ENCODE results near the gene SPINK1. TPM values are rescaled to one million over a fixed set of nuclear protein-coding genes. Genes with fewer than 3 reads are reported as not detected.

The SPINK1 gene
- polyA plus RNA-seq, 1 donor from 2014 or later, result not detected

GRCh38 chr5:147854894-147855773 is 23.7 kb upstream of the SPINK1 start:
- no peaks in the 10 kb centered on the region for H3K36me3 ChIP-seq (ENCODE audit: insufficient read depth, low read length)
- H2AFZ ChIP-seq (ENCODE audit: low read depth, low read length), result no peak overlapping the region
- TF ChIP-seq POLR2AphosphoS5 (IDR thresholded peaks at IDR 0.05), result no peak
- TF ChIP-seq TAF1 (IDR thresholded peaks at IDR 0.05; ENCODE audit: low read depth), result no peak
- TF ChIP-seq EP300 (conservative IDR thresholded peaks at IDR 0.05; ENCODE audit: poor library complexity, severe bottlenecking), result no peak
- no peak for TF ChIP-seq CTCF (IDR thresholded peaks at IDR 0.05; ENCODE audit: poor library complexity, severe bottlenecking)
- no peak for TF ChIP-seq SMC3 (conservative IDR thresholded peaks at IDR 0.05; ENCODE audit: poor library complexity)
- TF ChIP-seq EZH2 (IDR thresholded peaks at IDR 0.05; ENCODE audit: borderline replicate concordance, insufficient read depth, low read length, poor library complexity, severe bottlenecking), result no peak
- TF ChIP-seq MXI1 (conservative IDR thresholded peaks at IDR 0.05; ENCODE audit: poor library complexity, severe bottlenecking), result no peak
- H3F3A ChIP-seq (ENCODE audit: insufficient read depth, low read length, poor library complexity, severe bottlenecking), result no peaks in the 10 kb centered on the region
- no peak overlapping the region for H3K4me2 ChIP-seq (ENCODE audit: low read length)
- no peak overlapping the region for H3K4me3 ChIP-seq (ENCODE audit: low read length)
- H3K27me3 ChIP-seq (ENCODE audit: insufficient read depth, low read depth, low read length), result no peaks in the 10 kb centered on the region
- H3K9me3 ChIP-seq (ENCODE audit: low read length), result no peaks in the 10 kb centered on the region
- H3K79me2 ChIP-seq (replicated peaks; ENCODE audit: insufficient read depth, low read length), result no peaks in the 10 kb centered on the region
- H3K9me2 ChIP-seq (ENCODE audit: insufficient read depth, low read length), result no peaks in the 10 kb centered on the region
- no peaks in the 10 kb centered on the region for H4K20me1 ChIP-seq (ENCODE audit: insufficient read depth)
- no peak overlapping the region for H3K27ac ChIP-seq (ENCODE audit: low read length)
- no peak overlapping the region for H3K9ac ChIP-seq (ENCODE audit: low read length)

- Histone ChIP-seq H3K9ac (ENCODE audit: low read length) (no peak overlapping the region), H2AFZ (ENCODE audit: low read depth, low read length) (no peak overlapping the region), H3K27me3 (ENCODE audit: insufficient read depth, low read depth, low read length) (no peaks in the 10 kb centered on the region), H3K79me2 (replicated peaks; ENCODE audit: insufficient read depth, low read length) (no peaks in the 10 kb centered on the region), H3K4me3 (ENCODE audit: low read length) (no peak overlapping the region), H3K9me3 (ENCODE audit: low read length) (no peaks in the 10 kb centered on the region), H3K4me2 (ENCODE audit: low read length) (no peak overlapping the region), H3F3A (ENCODE audit: insufficient read depth, low read length, poor library complexity, severe bottlenecking) (no peaks in the 10 kb centered on the region), H3K9me2 (ENCODE audit: insufficient read depth, low read length) (no peaks in the 10 kb centered on the region), H3K36me3 (ENCODE audit: insufficient read depth, low read length) (no peaks in the 10 kb centered on the region), H3K27ac (ENCODE audit: low read length) (no peak overlapping the region), H4K20me1 (ENCODE audit: insufficient read depth) (no peaks in the 10 kb centered on the region)
- no peak for TF ChIP-seq POLR2AphosphoS5 (IDR thresholded peaks at IDR 0.05)
- TF ChIP-seq EP300 (conservative IDR thresholded peaks at IDR 0.05; ENCODE audit: poor library complexity, severe bottlenecking), result no peak
- TF ChIP-seq EZH2 (IDR thresholded peaks at IDR 0.05; ENCODE audit: borderline replicate concordance, insufficient read depth, low read length, poor library complexity, severe bottlenecking), result no peak
- TF ChIP-seq RAD21 (conservative IDR thresholded peaks at IDR 0.05), result no peak
- no peak for TF ChIP-seq SMC3 (conservative IDR thresholded peaks at IDR 0.05; ENCODE audit: poor library complexity)
Observed at GRCh38 chr5:147854331-147854730, 22.9 kb upstream of the SPINK1 start.

- no peaks in the 10 kb centered on the region for H3F3A ChIP-seq (ENCODE audit: insufficient read depth, low read length, poor library complexity, severe bottlenecking)
- H3K27ac ChIP-seq (ENCODE audit: low read length), result no peak overlapping the region
- H2AFZ ChIP-seq (ENCODE audit: low read depth, low read length), result no peak overlapping the region
- H3K79me2 ChIP-seq (replicated peaks; ENCODE audit: insufficient read depth, low read length), result no peaks in the 10 kb centered on the region
- H4K20me1 ChIP-seq (ENCODE audit: insufficient read depth), result no peaks in the 10 kb centered on the region
- no peaks in the 10 kb centered on the region for H3K36me3 ChIP-seq (ENCODE audit: insufficient read depth, low read length)
- H3K4me3 ChIP-seq (ENCODE audit: low read length), result no peak overlapping the region
- TF ChIP-seq CTCF (IDR thresholded peaks at IDR 0.05; ENCODE audit: poor library complexity, severe bottlenecking), result no peak
- TF ChIP-seq POLR2AphosphoS5 (IDR thresholded peaks at IDR 0.05), result no peak
- TF ChIP-seq SMC3 (conservative IDR thresholded peaks at IDR 0.05; ENCODE audit: poor library complexity), result no peak
- TF ChIP-seq REST (IDR thresholded peaks at IDR 0.05; ENCODE audit: borderline replicate concordance), result no peak
- TF ChIP-seq EP300 (conservative IDR thresholded peaks at IDR 0.05; ENCODE audit: poor library complexity, severe bottlenecking), result no peak
- no peak for TF ChIP-seq EZH2 (IDR thresholded peaks at IDR 0.05; ENCODE audit: borderline replicate concordance, insufficient read depth, low read length, poor library complexity, severe bottlenecking)
- TF ChIP-seq MXI1 (conservative IDR thresholded peaks at IDR 0.05; ENCODE audit: poor library complexity, severe bottlenecking), result no peak
- TF ChIP-seq TAF1 (IDR thresholded peaks at IDR 0.05; ENCODE audit: low read depth), result no peak
- no peak for TF ChIP-seq RAD21 (conservative IDR thresholded peaks at IDR 0.05)
- no peaks in the 10 kb centered on the region for H3K9me2 ChIP-seq (ENCODE audit: insufficient read depth, low read length)
- H3K9me3 ChIP-seq (ENCODE audit: low read length), result no peaks in the 10 kb centered on the region
- H3K9ac ChIP-seq (ENCODE audit: low read length), result no peak overlapping the region
- no peaks in the 10 kb centered on the region for H3K27me3 ChIP-seq (ENCODE audit: insufficient read depth, low read depth, low read length)
- H3K4me2 ChIP-seq (ENCODE audit: low read length), result no peak overlapping the region
Observed at GRCh38 chr5:147853372-147853987, 22.0 kb upstream of the SPINK1 start.
